H1 (cell line): ENCODE measurements around the gene KPNA4. TPM values are rescaled to one million over a fixed set of nuclear protein-coding genes. Genes with fewer than 3 reads are reported as not detected.

Experiments used
- RAD21 ChIP-seq, 2 experiments: IDR thresholded peaks in 1 of 2; conservative IDR thresholded peaks in 1 of 2; 2 replicates each; pipeline ENCODE4 v1.6.1; 2011; ENCODE audit warnings: low read depth in 2 of 2, low read length in 2 of 2, improper control_type of control experiment in 1 of 2, inconsistent platforms in 1 of 2, mild to moderate bottlenecking in 1 of 2, moderate library complexity in 1 of 2
- SP2 ChIP-seq: IDR thresholded peaks from 2 replicates; pipeline ENCODE4 v1.6.1; 2012; ENCODE audit warnings: mild to moderate bottlenecking, low read length, inconsistent platforms
- polyA plus RNA-seq, 7 experiments: library from polyadenylated mRNA; depleted of rRNA in 3 of 7; stranded (reverse) in 5 of 7; unstranded in 2 of 7; fragments of >200 nt in 5 of 7; fragments of 200-250 nt in 2 of 7; gene quantifications; 1 replicate in 5 of 7; 2 replicates in 1 of 7; 4 replicates in 1 of 7; pipeline versions ENCODE4 v1.2.1 to v1.2.3, GENCODE V29; 2011 to 2013; ENCODE audit warnings: missing spikeins in 2 of 7, mixed read lengths in 2 of 7
- total RNA-seq: library from RNA; stranded (reverse); fragmentation: NEBNext Ultra II Directional; extraction: Animal tissue kit (Norgen Biotek cat#: 25700); gene quantifications from 2 replicates; pipeline ENCODE4 v1.2.1, GENCODE V29; 2021

The KPNA4 gene
- total and polyA plus RNA-seq, 2 of the 8 experiments (the other 6 are each of a cell fraction or from before 2014, with no cell fraction given): 13.2 to 81.9 TPM

GRCh38 chr3:160562952-160563351, 2.4 kb downstream of the KPNA4 start (continued):
- TF ChIP-seq SP2 (no peak), RAD21 (IDR thresholded peaks at IDR 0.05 in 1 of 2, conservative IDR thresholded peaks at IDR 0.05 in 1 of 2; ENCODE audit: low read depth in 2 of 2, low read length in 2 of 2) (no peak)
- TF ChIP-seq, all 59 proteins: peak for 0
